Nephron progenitor cell (in vitro differentiated cells): ENCODE results near the gene FLT3LG.

Source experiments
- DNase-seq: peaks from one replicate; pipeline ENCODE4 v3.0.0; 2021
- H3K27ac Mint-ChIP-seq: 2 replicates; pipeline ENCODE4 v1.8.0; 2021; ENCODE audit warnings: mild to moderate bottlenecking, moderate library complexity, mixed read lengths
- H3K27me3 Mint-ChIP-seq: 2 replicates; pipeline ENCODE4 v1.8.0; 2021; ENCODE audit warnings: mild to moderate bottlenecking, low read depth, mixed read lengths; ENCODE audit not compliant: poor library complexity
- H3K36me3 Mint-ChIP-seq: 2 replicates; pipeline ENCODE4 v1.8.0; 2021; ENCODE audit warnings: low read depth, mixed read lengths
- H3K4me1 Mint-ChIP-seq: 2 replicates; pipeline ENCODE4 v1.8.0; 2021; ENCODE audit warnings: mixed read lengths
- H3K4me3 Mint-ChIP-seq: 2 replicates; pipeline ENCODE4 v1.8.0; 2021; ENCODE audit warnings: mild to moderate bottlenecking, moderate library complexity, mixed read lengths
- H3K9me3 Mint-ChIP-seq: 2 replicates; pipeline ENCODE4 v1.8.0; 2021; ENCODE audit warnings: mild to moderate bottlenecking, moderate library complexity, mixed read lengths
- CTCF ChIP-seq: fragments of 200-600 bp; sonication (generic); IDR thresholded peaks from 2 replicates; pipeline ENCODE4 v1.5.0; 2021; ENCODE audit warnings: antibody characterized with exemption

FLT3LG gene

GRCh38 chr19:49447485-49448431 lies 26.3 kb upstream of the FLT3LG start:
- no peak for TF ChIP-seq CTCF
- H3K36me3 Mint-ChIP-seq, result peaks cover 45% of the 10 kb centered on the region
- no peak overlapping the region for H3K27ac Mint-ChIP-seq
- DNase-seq, result peak; percentile 51
- no peak overlapping the region for H3K4me3 Mint-ChIP-seq
- peaks cover 3% of the 10 kb centered on the region for H3K27me3 Mint-ChIP-seq
- H3K9me3 Mint-ChIP-seq, result no peaks in the 10 kb centered on the region
- H3K4me1 Mint-ChIP-seq, result peaks cover 39% of the 10 kb centered on the region

GRCh38 chr19:49448432-49448786 lies 25.6 kb upstream of the FLT3LG start:
- Mint-ChIP-seq H3K36me3 (peaks cover 45% of the 10 kb centered on the region), H3K9me3 (no peaks in the 10 kb centered on the region), H3K27me3 (peaks cover 4% of the 10 kb centered on the region), H3K4me3 (peak overlapping the region; percentile 76), H3K27ac (peak overlapping the region; percentile 76), H3K4me1 (peaks cover 39% of the 10 kb centered on the region)
- no peak for TF ChIP-seq CTCF
- no peak for DNase-seq

GRCh38 chr19:49450405-49450804 lies 23.6 kb upstream of the FLT3LG start:
- H3K27ac Mint-ChIP-seq, result no peak overlapping the region
- no peaks in the 10 kb centered on the region for H3K9me3 Mint-ChIP-seq
- no peak for TF ChIP-seq CTCF
- H3K4me1 Mint-ChIP-seq, result peaks cover 50% of the 10 kb centered on the region
- peak overlapping the region; percentile 96 for H3K4me3 Mint-ChIP-seq
- peaks cover 45% of the 10 kb centered on the region for H3K36me3 Mint-ChIP-seq
- H3K27me3 Mint-ChIP-seq, result peaks cover 7% of the 10 kb centered on the region
- DNase-seq, result no peak

GRCh38 chr19:49451430-49452181 lies 22.4 kb upstream of the FLT3LG start, which contains the start of gene PIH1D1:
PIH1D1 (minus strand) TSS chr19:49451814; CDS start chr19:49451574, 240 bp downstream.
- Mint-ChIP-seq H3K27ac (peak within 1 kb of the TSS; percentile 95), H3K4me3 (peak within 1 kb of the TSS; percentile 96), H3K9me3 (no peaks in the 10 kb centered on the region), H3K27me3 (peaks cover 7% of the 10 kb centered on the region), H3K36me3 (peaks cover 45% of the 10 kb centered on the region), H3K4me1 (peaks cover 50% of the 10 kb centered on the region)
- TF ChIP-seq CTCF, result no peak
- DNase-seq, result peak; percentile 92

GRCh38 chr19:49453013-49453756 lies 20.8 kb upstream of the FLT3LG start, which contains the start of gene ALDH16A1:
ALDH16A1 (plus strand) TSS chr19:49453225; CDS start chr19:49453332, 107 bp downstream.
- TF ChIP-seq CTCF, result no peak
- H3K36me3 Mint-ChIP-seq, result peaks cover 44% of the 10 kb centered on the region
- H3K27ac Mint-ChIP-seq, result peak within 1 kb of the TSS; percentile 99
- peaks cover 7% of the 10 kb centered on the region for H3K27me3 Mint-ChIP-seq
- peak; percentile 98 for DNase-seq
- no peaks in the 10 kb centered on the region for H3K9me3 Mint-ChIP-seq
- H3K4me3 Mint-ChIP-seq, result peak within 1 kb of the TSS; percentile 96
- peaks cover 53% of the 10 kb centered on the region for H3K4me1 Mint-ChIP-seq
